ENCODE results near the gene DGKB.

The DGKB gene

GRCh38 chr7:14340393-14341074 lies 562.0 kb downstream of the DGKB start:
- Mint-ChIP-seq H3K36me3 (ENCODE audit: low read depth) (no peaks in the 10 kb centered on the region), H3K27me3 (ENCODE audit: low read depth) (no peaks in the 10 kb centered on the region), H3K9me3 (no peaks in the 10 kb centered on the region), H3K27ac (peak overlapping the region in 2 of 3 experiments; percentile 28 to 40), H3K4me1 (peaks cover 12% of the 10 kb centered on the region), H3K4me3 (no peak overlapping the region)
- no peak for TF ChIP-seq CTCF (IDR thresholded peaks at IDR 0.05; ENCODE audit: unreplicated experiment in 3 of 3)

- TF ChIP-seq CTCF (IDR thresholded peaks at IDR 0.05; ENCODE audit: unreplicated experiment in 3 of 3): no peak
- Mint-ChIP-seq H3K27ac (no peak overlapping the region), H3K27me3 (ENCODE audit: low read depth) (no peaks in the 10 kb centered on the region), H3K36me3 (ENCODE audit: low read depth) (no peaks in the 10 kb centered on the region), H3K4me1 (peaks cover 12% of the 10 kb centered on the region), H3K9me3 (no peaks in the 10 kb centered on the region), H3K4me3 (no peak overlapping the region)
Observed at GRCh38 chr7:14339861-14340260, 562.7 kb downstream of the DGKB start.

- Mint-ChIP-seq H3K27ac (no peak overlapping the region), H3K4me1 (peaks cover 12% of the 10 kb centered on the region), H3K27me3 (ENCODE audit: low read depth) (no peaks in the 10 kb centered on the region), H3K4me3 (no peak overlapping the region), H3K9me3 (no peaks in the 10 kb centered on the region), H3K36me3 (ENCODE audit: low read depth) (no peaks in the 10 kb centered on the region)
- TF ChIP-seq CTCF (IDR thresholded peaks at IDR 0.05; ENCODE audit: unreplicated experiment in 3 of 3): no peak
Observed at GRCh38 chr7:14336256-14336655, 566.3 kb downstream of the DGKB start.

GRCh38 chr7:14332155-14332554 lies 570.4 kb downstream of the DGKB start:
- Mint-ChIP-seq H3K27me3 (ENCODE audit: low read depth) (no peaks in the 10 kb centered on the region), H3K9me3 (no peaks in the 10 kb centered on the region), H3K36me3 (ENCODE audit: low read depth) (no peaks in the 10 kb centered on the region), H3K4me1 (no peaks in the 10 kb centered on the region), H3K27ac (no peak overlapping the region), H3K4me3 (no peak overlapping the region)
- TF ChIP-seq CTCF (IDR thresholded peaks at IDR 0.05; ENCODE audit: unreplicated experiment in 3 of 3): no peak

GRCh38 chr7:14324767-14325166 lies 577.8 kb downstream of the DGKB start:
- H3K4me3 Mint-ChIP-seq: no peak overlapping the region
- no peaks in the 10 kb centered on the region for H3K4me1 Mint-ChIP-seq
- no peak overlapping the region for H3K27ac Mint-ChIP-seq
- H3K9me3 Mint-ChIP-seq: peaks cover 13% of the 10 kb centered on the region
- no peaks in the 10 kb centered on the region for H3K36me3 Mint-ChIP-seq (ENCODE audit: low read depth)
- no peaks in the 10 kb centered on the region for H3K27me3 Mint-ChIP-seq (ENCODE audit: low read depth)
- no peak for TF ChIP-seq CTCF (IDR thresholded peaks at IDR 0.05; ENCODE audit: unreplicated experiment in 3 of 3)

GRCh38 chr7:14322724-14323123 lies 579.8 kb downstream of the DGKB start:
- H3K4me1 Mint-ChIP-seq: no peaks in the 10 kb centered on the region
- H3K36me3 Mint-ChIP-seq (ENCODE audit: low read depth): no peaks in the 10 kb centered on the region
- no peaks in the 10 kb centered on the region for H3K27me3 Mint-ChIP-seq (ENCODE audit: low read depth)
- no peak for TF ChIP-seq CTCF (IDR thresholded peaks at IDR 0.05; ENCODE audit: unreplicated experiment in 3 of 3)
- peaks cover 13% of the 10 kb centered on the region for H3K9me3 Mint-ChIP-seq
- H3K4me3 Mint-ChIP-seq: no peak overlapping the region
- no peak overlapping the region for H3K27ac Mint-ChIP-seq

Data from nephron (organoid).